ENCODE measurements around the gene SSH2.

DNA sequence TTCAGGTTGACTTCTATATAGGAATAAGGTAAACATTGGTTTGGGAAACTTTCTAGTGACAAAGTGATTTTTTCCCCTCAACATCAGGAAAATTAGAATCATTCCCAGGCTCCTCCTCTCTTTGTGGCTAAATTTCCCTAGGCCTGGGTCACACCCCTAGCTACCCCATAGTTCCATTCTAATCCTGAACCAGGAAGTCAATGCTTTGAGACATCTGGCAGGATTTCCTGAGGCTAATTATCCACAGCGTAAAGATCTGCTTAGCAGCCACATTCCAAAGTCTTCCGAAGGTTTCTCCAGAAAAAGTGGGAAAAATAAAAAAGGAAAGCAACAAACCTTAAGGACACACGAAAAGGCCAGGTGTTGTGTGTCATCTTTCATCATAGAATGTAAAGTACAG, 247.0 kb downstream of the SSH2 start:
- TF ChIP-seq GATA3 (IDR thresholded peaks at IDR 0.05; ENCODE audit: low read depth, low read length) (no peak), GATA2 (IDR thresholded peaks at IDR 0.05; ENCODE audit: low read depth, low read length) (no peak)
